IPS DF 4.7 (cell line): ENCODE measurements around the gene SLC45A1.

Experiments
- DNase-seq: peaks from one replicate; pipeline ENCODE4 v3.0.0-alpha.2; 2013; ENCODE audit warnings: low spot score; ENCODE audit errors: extremely low read depth

The SLC45A1 gene

GRCh38 chr1:8311068-8311718, 6.7 kb upstream of the SLC45A1 start:
- DNase-seq = no peak

DNA sequence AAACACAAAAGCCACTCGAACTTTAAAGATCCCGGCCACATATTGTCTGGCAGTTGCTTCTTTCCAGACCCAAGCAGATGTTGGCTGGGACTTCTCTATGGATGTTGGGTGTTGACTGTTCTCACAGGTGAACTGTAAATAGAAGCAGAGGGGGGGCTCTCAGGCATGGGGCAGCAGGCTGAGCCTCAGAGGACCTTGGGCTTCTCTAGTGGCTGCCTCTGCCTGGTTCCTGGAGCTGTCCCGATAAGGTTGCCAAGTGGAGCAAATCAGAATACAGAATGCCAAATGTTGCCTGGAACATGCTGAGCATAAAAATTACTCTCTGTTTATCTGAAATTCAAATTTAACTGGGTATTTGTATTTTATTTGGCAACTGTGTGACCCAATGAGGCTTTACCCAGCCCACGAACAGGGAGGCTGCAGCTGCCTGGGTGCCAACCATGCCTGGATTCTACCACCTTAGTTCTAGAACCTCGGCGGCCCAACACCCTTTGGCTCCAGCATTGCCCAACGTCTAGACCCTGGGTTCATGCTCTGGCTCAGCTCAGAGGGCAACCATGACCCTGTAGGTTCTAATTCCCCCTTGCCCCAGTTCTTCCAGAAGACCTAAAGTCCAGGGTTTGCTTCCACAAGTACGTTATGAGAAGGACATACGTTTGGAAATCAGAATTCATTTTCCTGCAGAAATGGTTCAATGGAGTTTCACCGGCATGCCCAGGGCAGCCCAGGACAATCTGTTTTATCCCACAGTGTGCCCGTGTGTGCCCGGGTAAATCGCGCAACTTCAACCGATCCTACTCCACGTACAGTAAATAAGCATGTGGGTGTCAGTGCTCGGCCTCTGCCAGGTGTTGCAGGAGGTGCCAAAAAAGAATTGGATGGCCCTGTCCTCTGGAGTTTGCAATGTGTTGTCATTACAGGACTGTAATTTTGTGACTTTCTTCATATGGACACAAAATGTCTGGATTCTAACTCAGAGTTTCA, 5.4 kb upstream of the SLC45A1 start:
- no peak for DNase-seq

- DNase-seq = no peak
Measured at GRCh38 chr1:8313231-8313630, 4.7 kb upstream of the SLC45A1 start.

GRCh38 chr1:8314346-8315280, 3.3 kb upstream of the SLC45A1 start:
- DNase-seq = peak; percentile 71

DNA sequence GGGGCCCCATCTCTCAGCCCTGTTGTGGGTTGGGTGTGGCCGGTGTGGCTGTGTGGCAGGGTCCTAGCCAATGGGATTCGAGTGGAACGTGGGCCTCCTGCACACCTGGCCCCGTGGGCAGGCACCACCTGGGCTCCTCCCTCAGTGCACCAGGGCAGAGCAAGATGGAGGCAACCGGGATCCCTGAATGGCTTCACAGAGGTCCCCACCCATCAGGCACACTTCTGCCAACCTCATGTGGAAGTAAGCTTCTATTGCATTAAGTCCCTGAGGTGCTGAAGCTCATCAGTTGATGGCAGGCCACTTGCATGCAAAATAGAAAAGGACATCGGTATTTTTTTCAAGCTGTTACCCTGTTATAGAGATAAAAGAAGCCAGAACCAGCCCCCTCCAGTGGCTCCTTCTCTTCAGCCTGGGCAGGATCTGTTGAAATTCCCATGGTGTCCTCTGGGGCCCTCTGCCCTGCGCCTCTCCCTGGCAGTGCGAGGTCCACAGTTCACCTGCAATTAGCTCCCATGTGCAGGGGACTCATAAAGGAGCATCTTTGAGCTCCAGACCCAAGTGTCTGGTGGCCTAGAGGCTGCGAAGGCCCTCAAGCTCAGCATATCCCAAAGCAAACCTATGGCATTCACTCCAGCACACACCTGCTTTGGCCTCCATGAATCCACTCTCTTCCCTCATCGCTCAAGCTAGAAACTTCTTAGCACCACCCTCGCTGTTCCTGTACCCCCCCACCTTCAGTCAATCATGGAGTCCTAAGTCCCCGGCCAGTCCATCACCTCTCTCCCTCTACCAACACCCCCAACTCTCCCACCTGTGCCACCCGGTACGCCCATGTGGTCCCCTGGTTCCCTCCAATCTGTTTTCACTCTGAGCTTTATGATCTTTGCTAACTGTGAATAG, 2.1 kb upstream of the SLC45A1 start:
- no peak for DNase-seq

GRCh38 chr1:8318436-8318835, 522 bp downstream of the SLC45A1 start:
- no peak for DNase-seq

- no peak for DNase-seq
Measured at GRCh38 chr1:8321612-8322011, 3.7 kb downstream of the SLC45A1 start.

- no peak for DNase-seq
Measured at GRCh38 chr1:8323706-8324105, 5.8 kb downstream of the SLC45A1 start.

DNA sequence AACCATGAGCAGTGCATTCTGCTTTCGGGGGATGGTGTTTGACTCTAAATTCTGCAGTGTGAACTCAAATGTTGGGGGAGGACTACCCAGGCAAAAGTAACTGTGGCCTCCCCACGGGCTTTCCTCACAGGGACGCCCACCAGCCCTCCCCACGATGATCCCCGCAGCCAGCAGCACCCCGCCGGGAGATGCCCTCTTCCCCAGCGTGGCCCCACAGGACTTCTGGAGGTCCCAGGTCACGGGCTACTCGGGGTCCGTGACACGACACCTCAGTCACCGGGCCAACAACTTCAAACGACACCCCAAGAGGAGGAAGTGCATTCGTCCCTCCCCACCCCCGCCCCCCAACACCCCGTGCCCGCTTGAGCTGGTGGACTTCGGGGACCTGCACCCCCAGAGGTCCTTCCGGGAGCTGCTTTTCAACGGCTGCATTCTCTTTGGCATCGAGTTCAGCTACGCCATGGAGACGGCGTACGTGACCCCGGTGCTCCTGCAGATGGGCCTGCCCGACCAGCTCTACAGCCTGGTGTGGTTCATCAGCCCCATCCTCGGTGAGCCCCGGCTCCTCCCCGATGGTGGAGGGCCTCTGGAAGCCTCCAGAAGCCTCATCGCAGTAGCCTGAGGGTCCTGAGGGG, 6.4 kb downstream of the SLC45A1 start:
- no peak for DNase-seq

DNA sequence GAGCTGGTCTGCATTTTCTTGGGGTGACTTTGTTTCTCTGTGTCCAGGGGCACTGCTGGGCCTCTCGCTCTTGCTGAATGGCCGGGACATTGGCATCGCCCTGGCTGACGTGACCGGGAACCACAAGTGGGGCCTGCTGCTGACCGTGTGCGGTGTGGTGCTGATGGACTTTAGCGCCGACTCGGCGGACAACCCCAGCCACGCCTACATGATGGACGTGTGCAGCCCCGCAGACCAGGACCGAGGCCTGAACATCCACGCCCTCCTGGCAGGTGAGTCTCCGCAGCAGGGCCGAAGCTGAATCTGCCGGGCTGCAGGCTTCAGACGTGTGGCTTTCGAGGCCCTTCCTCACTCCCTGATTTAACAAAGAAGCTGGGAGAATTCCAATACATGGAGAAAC, 7.9 kb downstream of the SLC45A1 start:
- DNase-seq = no peak

- no peak for DNase-seq
Measured at GRCh38 chr1:8326265-8326664, 8.4 kb downstream of the SLC45A1 start.

- no peak for DNase-seq
Measured at GRCh38 chr1:8328271-8328670, 10.4 kb downstream of the SLC45A1 start.

DNA sequence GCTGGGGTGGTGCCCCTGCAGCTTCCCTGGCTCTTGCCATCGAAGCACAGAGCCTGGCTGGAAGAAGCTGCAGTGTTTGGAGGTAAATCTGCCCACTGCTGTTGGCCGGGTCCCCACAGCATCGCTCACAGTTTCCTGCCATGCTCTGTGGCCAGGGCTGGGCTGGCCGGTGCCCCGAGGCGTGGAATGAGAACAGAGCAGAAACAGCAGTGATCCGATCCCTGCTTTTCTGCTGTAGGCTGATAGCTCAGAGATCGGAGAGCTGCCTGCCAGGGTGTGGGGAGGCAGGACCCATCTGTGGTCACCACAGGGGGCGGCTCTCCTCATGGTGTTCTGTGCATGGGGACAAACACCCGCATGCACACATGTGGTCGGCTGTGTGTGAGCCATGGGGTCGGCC, 11.5 kb downstream of the SLC45A1 start:
- no peak for DNase-seq

DNA sequence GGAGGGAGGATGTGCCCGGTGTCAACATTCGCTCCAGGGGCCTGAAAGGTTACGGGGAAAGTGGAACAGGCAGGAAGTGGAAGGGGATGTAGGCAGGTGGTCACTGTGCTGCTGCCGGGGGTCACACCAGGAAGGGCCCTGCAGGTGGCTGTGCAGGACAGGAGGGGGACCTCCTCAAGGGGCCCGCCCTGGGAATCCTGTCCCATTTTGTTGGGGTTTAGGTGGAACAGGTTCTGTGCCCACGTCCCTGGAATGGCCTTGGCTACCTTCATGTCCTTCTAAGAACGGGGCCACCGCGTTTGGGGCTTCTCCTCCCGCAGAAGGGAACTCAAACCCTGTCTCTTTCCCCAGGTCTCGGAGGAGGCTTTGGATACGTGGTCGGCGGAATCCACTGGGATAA, 11.9 kb downstream of the SLC45A1 start:
- DNase-seq = no peak

DNA sequence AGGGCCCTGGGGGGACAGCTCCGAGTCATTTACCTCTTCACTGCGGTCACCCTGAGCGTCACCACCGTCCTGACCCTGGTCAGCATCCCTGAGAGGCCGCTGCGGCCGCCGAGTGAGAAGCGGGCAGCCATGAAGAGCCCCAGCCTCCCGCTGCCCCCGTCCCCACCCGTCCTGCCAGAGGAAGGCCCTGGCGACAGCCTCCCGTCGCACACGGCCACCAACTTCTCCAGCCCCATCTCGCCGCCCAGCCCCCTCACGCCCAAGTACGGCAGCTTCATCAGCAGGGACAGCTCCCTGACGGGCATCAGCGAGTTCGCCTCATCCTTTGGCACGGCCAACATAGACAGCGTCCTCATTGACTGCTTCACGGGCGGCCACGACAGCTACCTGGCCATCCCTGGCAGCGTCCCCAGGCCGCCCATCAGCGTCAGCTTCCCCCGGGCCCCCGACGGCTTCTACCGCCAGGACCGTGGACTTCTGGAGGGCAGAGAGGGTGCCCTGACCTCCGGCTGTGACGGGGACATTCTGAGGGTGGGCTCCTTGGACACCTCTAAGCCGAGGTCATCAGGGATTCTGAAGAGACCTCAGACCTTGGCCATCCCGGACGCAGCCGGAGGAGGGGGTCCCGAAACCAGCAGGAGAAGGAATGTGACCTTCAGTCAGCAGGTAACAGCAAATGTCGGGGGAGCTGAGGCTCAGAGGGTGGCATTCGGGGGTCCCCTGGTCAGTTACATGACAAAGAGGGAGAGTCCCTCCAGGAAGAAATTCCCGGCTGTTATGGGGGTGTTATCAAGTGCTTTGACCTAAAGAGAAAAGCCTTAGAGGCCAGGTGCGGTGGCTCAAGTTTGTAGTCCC, 12.6 kb downstream of the SLC45A1 start:
- no peak for DNase-seq

- DNase-seq = no peak
Measured at GRCh38 chr1:8332806-8333205, 14.9 kb downstream of the SLC45A1 start.

DNA sequence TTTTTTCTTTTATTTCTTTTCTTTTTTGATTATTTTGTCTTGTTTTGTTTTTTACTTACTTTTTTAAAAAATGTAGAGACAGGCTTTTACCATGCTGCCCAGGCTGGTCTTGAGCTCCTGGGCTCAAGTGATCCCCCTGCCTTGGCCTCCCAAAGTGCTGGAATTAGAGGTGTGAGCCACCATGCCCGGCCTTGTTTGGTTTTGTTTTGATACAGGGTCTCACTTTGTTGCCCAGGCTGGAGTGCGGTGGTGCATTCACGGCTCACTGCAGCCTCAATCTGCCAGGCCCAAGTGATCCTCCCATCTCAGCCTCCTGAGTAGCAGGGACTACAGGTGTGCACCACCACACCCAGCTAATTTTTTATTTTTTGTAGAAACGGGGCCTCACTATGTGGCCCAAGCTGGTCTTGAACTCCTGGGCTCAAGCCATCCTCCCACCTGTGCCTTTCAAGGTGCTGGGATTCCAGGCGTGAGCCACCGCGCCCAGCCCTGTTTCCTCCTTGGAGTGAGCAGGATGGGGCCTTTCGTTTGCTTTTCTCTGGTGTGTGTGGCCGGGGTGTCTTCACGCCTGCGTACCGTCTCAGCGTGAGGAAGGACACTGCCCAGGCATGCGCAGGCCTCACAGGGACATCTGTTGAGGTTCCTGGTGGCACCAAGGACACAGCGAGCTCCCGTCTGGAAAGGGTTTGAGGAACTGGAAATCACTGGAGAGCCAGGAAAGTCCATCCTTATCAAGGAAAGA, 15.5 kb downstream of the SLC45A1 start:
- no peak for DNase-seq

DNA sequence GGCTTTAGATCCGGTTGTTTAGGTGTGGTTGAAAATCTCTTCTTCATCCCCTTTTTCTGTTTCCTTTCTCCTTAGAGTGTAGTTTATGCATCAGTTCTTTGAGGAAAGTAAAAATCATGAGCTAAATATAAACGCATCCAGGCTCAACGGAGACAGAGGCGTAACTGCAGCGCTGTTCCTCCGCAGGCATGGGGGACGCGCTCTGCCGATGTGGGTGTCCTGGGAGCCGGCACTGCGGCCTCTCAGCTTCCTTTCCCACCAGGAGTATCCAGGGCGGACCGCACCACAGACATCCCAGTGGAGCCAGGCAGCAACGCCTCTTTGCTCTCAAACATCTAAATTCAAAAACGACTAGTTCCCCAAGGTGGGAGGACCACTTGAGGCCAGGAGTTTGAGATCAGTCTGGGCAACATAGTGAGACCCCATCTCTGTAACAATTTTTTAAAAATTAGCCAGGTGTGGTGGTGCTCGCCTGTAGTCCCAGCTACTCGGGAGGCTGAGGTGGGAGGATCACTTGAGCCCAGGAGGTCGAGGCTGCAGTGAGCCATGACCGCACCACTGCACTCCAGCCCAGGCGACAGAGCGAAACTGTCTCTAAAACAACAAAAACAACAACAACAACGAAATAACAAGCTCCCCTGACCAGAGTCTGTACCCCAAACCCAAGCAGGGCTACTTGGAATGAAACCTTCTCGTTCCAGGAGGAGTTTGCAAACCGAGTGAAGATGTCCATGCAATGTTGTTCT, 16.4 kb downstream of the SLC45A1 start:
- no peak for DNase-seq
